ENCODE data around the gene FSTL5. TPM values are rescaled to one million over a fixed set of nuclear protein-coding genes. Genes with fewer than 3 reads are reported as not detected.

FSTL5 gene
- total RNA-seq, 1 experiment from 2014 or later: not detected

- TF ChIP-seq EZH2phosphoT487 (IDR thresholded peaks at IDR 0.05; ENCODE audit: borderline replicate concordance): no peak
- no peak for TF ChIP-seq TCF7L2 (IDR thresholded peaks at IDR 0.05; ENCODE audit: borderline replicate concordance, extremely low read depth, insufficient read depth, insufficient read length)
- TF ChIP-seq ELF1 (IDR thresholded peaks at IDR 0.05; ENCODE audit: borderline replicate concordance, low read depth): no peak
- Histone ChIP-seq H3K27me3 (ENCODE audit: insufficient read depth, low read length) (no peaks in the 10 kb centered on the region), H3K4me2 (ENCODE audit: low read length) (no peak overlapping the region), H3K9me2 (ENCODE audit: insufficient read depth) (no peaks in the 10 kb centered on the region; the same call in 1 of the 2 replicates), H3K79me2 (ENCODE audit: insufficient read depth, low read length) (no peaks in the 10 kb centered on the region), H3K9ac (ENCODE audit: low read length) (no peak overlapping the region), H2AFZ (ENCODE audit: low read depth, low read length, poor library complexity, severe bottlenecking) (no peak overlapping the region), H3K4me3 (replicated peaks in 1 of 2; ENCODE audit: low read depth in 1 of 2, low read length in 2 of 2) (no peak overlapping the region), H4K20me1 (ENCODE audit: insufficient read depth) (no peaks in the 10 kb centered on the region), H3K4me1 (ENCODE audit: control insufficient read depth in 1 of 2, insufficient read depth in 2 of 2, low read length in 2 of 2) (no peaks in the 10 kb centered on the region), H3K36me3 (ENCODE audit: control insufficient read depth in 1 of 2, insufficient read depth in 2 of 2, low read length in 2 of 2) (no peaks in the 10 kb centered on the region), H3K27ac (ENCODE audit: low read depth, low read length) (no peak overlapping the region), H3K9me3 (ENCODE audit: control insufficient read depth in 1 of 2, insufficient read depth in 1 of 2, low read depth in 1 of 2, low read length in 2 of 2) (0 out of 4 replicates have a peak, but pooled peaks cover 0 to 4% of the 10 kb centered on the region in 2 experiments)
- RAD21 ChIA-PET (ENCODE audit: low non-redundant PET in 1 of 2, low total read pairs in 2 of 2, uncharacterized antibody in 2 of 2, unreplicated experiment in 2 of 2): no interaction called here
- no peak for ATAC-seq
- BruUV-seq (replicated peaks): no TSS peak
- no peak for DNase-seq (ENCODE audit: low read depth, low spot score)
- intact Hi-C loops (cut with micrococcal nuclease): no loop called here
- CTCF ChIA-PET: no interaction called here
- POLR2A ChIA-PET: no interaction called here
These were observed 513.0 kb downstream of the FSTL5 start for GRCh38 chr4:161650812-161651211.

- Histone ChIP-seq H3K27ac (ENCODE audit: low read depth, low read length) (no peak overlapping the region), H3K9ac (ENCODE audit: low read length) (no peak overlapping the region), H4K20me1 (ENCODE audit: insufficient read depth) (no peaks in the 10 kb centered on the region), H3K4me1 (ENCODE audit: control insufficient read depth in 1 of 2, insufficient read depth in 2 of 2, low read length in 2 of 2) (no peaks in the 10 kb centered on the region), H3K27me3 (ENCODE audit: insufficient read depth, low read length) (no peaks in the 10 kb centered on the region), H3K4me3 (replicated peaks in 1 of 2; ENCODE audit: low read depth in 1 of 2, low read length in 2 of 2) (no peak overlapping the region), H2AFZ (ENCODE audit: low read depth, low read length, poor library complexity, severe bottlenecking) (no peak overlapping the region), H3K36me3 (ENCODE audit: control insufficient read depth in 1 of 2, insufficient read depth in 2 of 2, low read length in 2 of 2) (no peaks in the 10 kb centered on the region), H3K9me3 (ENCODE audit: control insufficient read depth in 1 of 2, insufficient read depth in 1 of 2, low read depth in 1 of 2, low read length in 2 of 2) (0 out of 4 replicates have a peak, but pooled peaks cover 0 to 4% of the 10 kb centered on the region in 2 experiments), H3K79me2 (ENCODE audit: insufficient read depth, low read length) (no peaks in the 10 kb centered on the region), H3K9me2 (ENCODE audit: insufficient read depth) (no peaks in the 10 kb centered on the region; the same call in 1 of the 2 replicates), H3K4me2 (ENCODE audit: low read length) (no peak overlapping the region)
- DNase-seq (ENCODE audit: low read depth, low spot score): no peak
- CTCF ChIA-PET: no interaction called here
- no peak for ATAC-seq
- RAD21 ChIA-PET (ENCODE audit: low non-redundant PET in 1 of 2, low total read pairs in 2 of 2, uncharacterized antibody in 2 of 2, unreplicated experiment in 2 of 2): no interaction called here
- TF ChIP-seq ZNF274 (IDR thresholded peaks at IDR 0.05; ENCODE audit: low read depth, low read length) (no peak), SP1 (IDR thresholded peaks at IDR 0.05; ENCODE audit: low read depth) (no peak)
- no TSS peak for BruUV-seq (replicated peaks)
- intact Hi-C loops (cut with micrococcal nuclease): no loop called here
- POLR2A ChIA-PET: no interaction called here
These were observed 516.0 kb downstream of the FSTL5 start for GRCh38 chr4:161647757-161648156.
